Retinal pigment epithelial cell (primary cell): ENCODE data around the gene ARHGAP31.

Experiments used
- DNase-seq: peaks from one replicate; pipeline ENCODE4 v3.0.0-alpha.2; 2010; ENCODE audit warnings: low read depth
- H3K4me3 ChIP-seq: 2 replicates; pipeline ENCODE4 v1.5.1; 2011; ENCODE audit warnings: mild to moderate bottlenecking, low read length, control low read depth, moderate library complexity
- CTCF ChIP-seq: conservative IDR thresholded peaks from 2 replicates; pipeline ENCODE4 v1.5.1; 2011; ENCODE audit warnings: low read depth, low read length, control low read depth, inconsistent platforms

The ARHGAP31 gene

GRCh38 chr3:119444590-119444989 lies 150.4 kb downstream of the ARHGAP31 start:
- TF ChIP-seq CTCF: no peak
- DNase-seq: no peak
- H3K4me3 ChIP-seq: no peak overlapping the region

- DNase-seq: no peak
- H3K4me3 ChIP-seq: no peak overlapping the region
- no peak for TF ChIP-seq CTCF
Observed at GRCh38 chr3:119453822-119454221, 159.6 kb downstream of the ARHGAP31 start.

GRCh38 chr3:119456469-119456868 lies 162.3 kb downstream of the ARHGAP31 start:
- H3K4me3 ChIP-seq: no peak overlapping the region
- DNase-seq: no peak
- TF ChIP-seq CTCF: no peak

DNA sequence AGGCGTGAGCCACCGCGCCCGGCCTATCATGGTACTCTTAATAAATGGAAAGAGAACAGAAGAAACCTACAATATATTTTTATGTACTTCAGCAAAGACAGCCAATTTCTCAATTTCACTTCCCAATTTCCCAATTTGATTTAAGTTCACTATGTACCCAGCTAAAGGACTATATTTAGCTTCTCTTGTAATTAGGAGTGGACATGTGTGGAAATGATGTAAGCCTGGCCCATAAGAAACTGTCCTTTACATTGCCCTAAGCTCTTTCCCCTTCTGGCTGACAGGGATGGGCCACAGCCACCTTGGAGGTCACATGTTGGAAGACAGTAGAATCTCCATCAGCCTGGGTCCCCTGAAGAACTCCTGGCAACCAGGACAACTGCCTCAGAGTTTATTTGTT lies 163.1 kb downstream of the ARHGAP31 start:
- TF ChIP-seq CTCF: no peak
- H3K4me3 ChIP-seq: no peak overlapping the region
- DNase-seq: no peak

- peak; percentile 94 for DNase-seq
- no peak for TF ChIP-seq CTCF
- H3K4me3 ChIP-seq: peak within 1 kb of the TSS; percentile 97
Observed at GRCh38 chr3:119463171-119464169, 169.3 kb downstream of the ARHGAP31 start, which contains the start of gene TMEM39A. Gene TMEM39A (minus strand): TSS chr3:119463615. CDS start chr3:119462074, 1,541 bp downstream.

DNA sequence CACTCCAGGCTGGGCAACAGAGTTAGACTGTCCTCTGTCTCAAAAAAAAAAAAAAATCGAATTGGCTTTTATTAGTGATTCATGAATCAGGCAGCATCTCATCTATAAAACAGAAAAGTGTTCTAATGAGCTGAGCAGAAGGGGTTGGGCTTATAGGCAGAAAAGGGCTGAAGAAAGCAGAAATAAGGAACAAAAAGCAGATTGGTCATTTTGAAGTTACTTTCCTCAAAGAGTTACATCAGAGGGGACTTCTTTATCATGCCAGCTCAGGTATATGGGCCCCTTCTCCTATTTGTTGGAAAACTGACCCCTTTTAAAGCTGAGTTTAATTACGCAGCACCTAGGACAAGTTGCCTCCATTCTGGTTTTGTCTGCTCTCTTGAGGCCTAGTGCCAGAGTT lies 173.9 kb downstream of the ARHGAP31 start:
- no peak for DNase-seq
- TF ChIP-seq CTCF: no peak
- H3K4me3 ChIP-seq: no peak overlapping the region
